Gastroesophageal sphincter (tissue), 3 donors: Measurements from ENCODE around the gene ZNF19.

Source experiments
- POLR2A ChIP-seq, 2 donors: fragments of 450-650 bp; IDR thresholded peaks; one replicate each; pipeline ENCODE4 v1.6.1; 2017; ENCODE audit warnings: antibody characterized with exemption in 2 of 2, mild to moderate bottlenecking in 2 of 2, moderate library complexity in 1 of 2
- TF ChIP-seq, protein P1 (sequence below), 4 experiments: fragments of 200-600 bp in 2 of 4; fragments of 450-650 bp in 2 of 4; sonication (generic) in 1 of 4; IDR thresholded peaks; one replicate each; pipeline ENCODE4 v1.5.1; 2017 to 2019; ENCODE audit warnings: antibody characterized with exemption in 4 of 4, mild to moderate bottlenecking in 2 of 4, moderate library complexity in 2 of 4

DNA sequence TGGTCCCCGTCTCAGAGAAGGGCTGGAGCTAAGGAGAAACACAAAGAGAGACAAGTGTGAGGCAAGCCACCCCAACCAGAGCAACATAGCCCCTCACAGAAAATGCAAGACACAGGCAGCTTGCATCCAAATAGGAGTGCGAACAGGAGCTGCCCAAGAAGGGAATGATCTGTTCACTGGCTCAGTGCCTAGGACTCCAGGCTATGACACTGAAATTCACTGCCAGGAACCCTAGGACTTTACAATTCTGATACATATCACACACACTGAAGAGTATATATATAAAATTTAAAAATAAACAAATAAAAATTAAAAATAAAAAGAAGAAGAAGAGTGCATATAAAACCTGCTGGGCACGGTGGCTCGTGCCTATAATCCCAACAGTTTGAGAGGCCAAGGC is 32.3 kb downstream of the ZNF19 start:
- TF ChIP-seq POLR2A (IDR thresholded peaks at IDR 0.05), result no peak
- TF ChIP-seq, protein P1, sequence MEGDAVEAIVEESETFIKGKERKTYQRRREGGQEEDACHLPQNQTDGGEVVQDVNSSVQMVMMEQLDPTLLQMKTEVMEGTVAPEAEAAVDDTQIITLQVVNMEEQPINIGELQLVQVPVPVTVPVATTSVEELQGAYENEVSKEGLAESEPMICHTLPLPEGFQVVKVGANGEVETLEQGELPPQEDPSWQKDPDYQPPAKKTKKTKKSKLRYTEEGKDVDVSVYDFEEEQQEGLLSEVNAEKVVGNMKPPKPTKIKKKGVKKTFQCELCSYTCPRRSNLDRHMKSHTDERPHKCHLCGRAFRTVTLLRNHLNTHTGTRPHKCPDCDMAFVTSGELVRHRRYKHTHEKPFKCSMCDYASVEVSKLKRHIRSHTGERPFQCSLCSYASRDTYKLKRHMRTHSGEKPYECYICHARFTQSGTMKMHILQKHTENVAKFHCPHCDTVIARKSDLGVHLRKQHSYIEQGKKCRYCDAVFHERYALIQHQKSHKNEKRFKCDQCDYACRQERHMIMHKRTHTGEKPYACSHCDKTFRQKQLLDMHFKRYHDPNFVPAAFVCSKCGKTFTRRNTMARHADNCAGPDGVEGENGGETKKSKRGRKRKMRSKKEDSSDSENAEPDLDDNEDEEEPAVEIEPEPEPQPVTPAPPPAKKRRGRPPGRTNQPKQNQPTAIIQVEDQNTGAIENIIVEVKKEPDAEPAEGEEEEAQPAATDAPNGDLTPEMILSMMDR (IDR thresholded peaks at IDR 0.05), result no peak
